Measurements from ENCODE around the gene ATP6V0E2. TPM values are rescaled to one million over a fixed set of nuclear protein-coding genes. Genes with fewer than 3 reads are reported as not detected.
A peak's percentile ranks its signal among the peaks of the same experiment; 100 is the strongest.

The ATP6V0E2 gene
- total RNA-seq, 1 experiment from 2014 or later = 26.2 TPM

GRCh38 chr7:149827089-149827981 lies 46.4 kb upstream of the ATP6V0E2 start (continued):
- no peak for TF ChIP-seq STAT6 (CRISPR knock-in tag; conservative IDR thresholded peaks at IDR 0.05; ENCODE audit: low read depth)
- no peak for TF ChIP-seq TEAD1 (CRISPR knock-in tag; IDR thresholded peaks at IDR 0.05)
- TF ChIP-seq PREB (CRISPR knock-in tag; IDR thresholded peaks at IDR 0.05; ENCODE audit: borderline replicate concordance) = no peak
- no peak for TF ChIP-seq SOX15 (CRISPR knock-in tag; IDR thresholded peaks at IDR 0.05)
- no peak for TF ChIP-seq CTCF (IDR thresholded peaks at IDR 0.05)
- no peak for TF ChIP-seq GTF2I (CRISPR knock-in tag; conservative IDR thresholded peaks at IDR 0.05)

GRCh38 chr7:149828357-149829309 lies 45.1 kb upstream of the ATP6V0E2 start:
- Mint-ChIP-seq H3K36me3 (no peaks in the 10 kb centered on the region), H3K4me1 (peaks cover 13% of the 10 kb centered on the region), H3K27me3 (ENCODE audit: low read depth) (no peaks in the 10 kb centered on the region; the same call in none of the 2 replicates), H3K27ac (no peak overlapping the region), H3K9me3 (0 out of 2 replicates have a peak, but pooled peaks cover under 1% of the 10 kb centered on the region), H3K4me3 (no peak overlapping the region)
- ChIA-PET CTCF (no interaction called here), POLR2A (no interaction called here)
- ATAC-seq (no peak), DNase-seq (ENCODE audit: low spot score) (peak; percentile 7)
- no peak for TF ChIP-seq CTCF (IDR thresholded peaks at IDR 0.05)
- no peak for TF ChIP-seq SMAD4 (CRISPR knock-in tag; IDR thresholded peaks at IDR 0.05)
- no peak for TF ChIP-seq TP53 (CRISPR knock-in tag; IDR thresholded peaks at IDR 0.05)
- no peak for TF ChIP-seq ESRRA (CRISPR knock-in tag; IDR thresholded peaks at IDR 0.05; ENCODE audit: borderline replicate concordance)
- TF ChIP-seq RORB (CRISPR knock-in tag; IDR thresholded peaks at IDR 0.05) = no peak
- no peak for TF ChIP-seq AFF4 (CRISPR knock-in tag; IDR thresholded peaks at IDR 0.05; ENCODE audit: borderline replicate concordance)
- TF ChIP-seq GTF2I (CRISPR knock-in tag; conservative IDR thresholded peaks at IDR 0.05) = no peak
- TF ChIP-seq CREB1 (CRISPR knock-in tag; IDR thresholded peaks at IDR 0.05) = no peak
- TF ChIP-seq ZNF121 (CRISPR knock-in tag; IDR thresholded peaks at IDR 0.05) = no peak
- no peak for TF ChIP-seq GRHL2 (CRISPR knock-in tag; IDR thresholded peaks at IDR 0.05; ENCODE audit: insufficient replicate concordance, severe bottlenecking)
- TF ChIP-seq, protein P1, sequence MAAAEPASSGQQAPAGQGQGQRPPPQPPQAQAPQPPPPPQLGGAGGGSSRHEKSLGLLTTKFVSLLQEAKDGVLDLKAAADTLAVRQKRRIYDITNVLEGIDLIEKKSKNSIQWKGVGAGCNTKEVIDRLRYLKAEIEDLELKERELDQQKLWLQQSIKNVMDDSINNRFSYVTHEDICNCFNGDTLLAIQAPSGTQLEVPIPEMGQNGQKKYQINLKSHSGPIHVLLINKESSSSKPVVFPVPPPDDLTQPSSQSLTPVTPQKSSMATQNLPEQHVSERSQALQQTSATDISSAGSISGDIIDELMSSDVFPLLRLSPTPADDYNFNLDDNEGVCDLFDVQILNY (CRISPR knock-in tag; IDR thresholded peaks at IDR 0.05) = no peak

All from WTC11 (cell line).